GM21737 (cell line): ENCODE results near the gene JUP.

Experiments used
- ATAC-seq: cut with Tn5 transposase; IDR thresholded peaks from one replicate; pipeline ENCODE4 v1.9.1; 2021; ENCODE audit warnings: mild to moderate bottlenecking, moderate library complexity; ENCODE audit not compliant: unreplicated experiment

Gene JUP

GRCh38 chr17:41810659-41811548 is 24.4 kb upstream of the JUP start:
- ATAC-seq: no peak

GRCh38 chr17:41806685-41807445 is 20.4 kb upstream of the JUP start:
- no peak for ATAC-seq

GRCh38 chr17:41803049-41804020 is 16.8 kb upstream of the JUP start:
- ATAC-seq: no peak

- no peak for ATAC-seq
These were observed 15.1 kb upstream of the JUP start for GRCh38 chr17:41801374-41802271.

GRCh38 chr17:41800601-41801373 is 14.3 kb upstream of the JUP start:
- ATAC-seq: no peak

GRCh38 chr17:41799366-41799765 is 12.9 kb upstream of the JUP start:
- no peak for ATAC-seq

GRCh38 chr17:41797377-41797776 is 10.9 kb upstream of the JUP start:
- ATAC-seq: no peak

GRCh38 chr17:41796121-41796895 is 9.8 kb upstream of the JUP start:
- no peak for ATAC-seq

- ATAC-seq: no peak
These were observed 8.0 kb upstream of the JUP start for GRCh38 chr17:41794540-41794975.

- no peak for ATAC-seq
These were observed 7.5 kb upstream of the JUP start for GRCh38 chr17:41793784-41794539.

GRCh38 chr17:41792845-41793783 is 6.6 kb upstream of the JUP start:
- no peak for ATAC-seq

- no peak for ATAC-seq
These were observed 509 bp upstream of the JUP start for GRCh38 chr17:41787021-41787418.

GRCh38 chr17:41785859-41786226 is 668 bp downstream of the JUP start:
- ATAC-seq: no peak

- ATAC-seq: no peak
These were observed 1.2 kb downstream of the JUP start for GRCh38 chr17:41785091-41785858.

GRCh38 chr17:41784207-41784744 is 2.2 kb downstream of the JUP start:
- no peak for ATAC-seq

GRCh38 chr17:41782142-41782541 is 4.4 kb downstream of the JUP start:
- no peak for ATAC-seq
